HCT116 (cell line): Measurements from ENCODE around the gene CRTC3.

ENCODE experiments used
- CEBPB ChIP-seq: IDR thresholded peaks from 2 replicates; pipeline ENCODE4 v1.6.1; 2012; ENCODE audit warnings: low read depth
- EGR1 ChIP-seq: IDR thresholded peaks from 2 replicates; pipeline ENCODE4 v1.6.1; 2012; ENCODE audit warnings: low read depth
- EZH2 ChIP-seq: fragments of 200-600 bp; sonication (generic); IDR thresholded peaks from 2 replicates; pipeline ENCODE4 v1.6.1; 2017; ENCODE audit warnings: antibody characterized with exemption, mixed run types
- EZH2phosphoT487 ChIP-seq: fragments of 200-600 bp; IDR thresholded peaks from 2 replicates; pipeline ENCODE4 v1.6.1; 2018; ENCODE audit warnings: antibody characterized with exemption, borderline replicate concordance
- JUND ChIP-seq: IDR thresholded peaks from 2 replicates; pipeline ENCODE4 v1.6.1; 2012
- POLR2A ChIP-seq: IDR thresholded peaks from 2 replicates; pipeline ENCODE4 v1.7.0; 2011; ENCODE audit warnings: borderline replicate concordance; ENCODE audit not compliant: insufficient read depth, insufficient read length; ENCODE audit errors: extremely low read depth
- POLR2AphosphoS5 ChIP-seq: IDR thresholded peaks from 2 replicates; pipeline ENCODE4 v1.6.1; 2011; ENCODE audit warnings: mild to moderate bottlenecking, low read depth, low read length, moderate library complexity
- RAD21 ChIP-seq: IDR thresholded peaks from 2 replicates; pipeline ENCODE4 v1.6.1; 2012; ENCODE audit warnings: low read depth, mild to moderate bottlenecking
- YY1 ChIP-seq: IDR thresholded peaks from 2 replicates; pipeline ENCODE4 v1.6.1; 2011; ENCODE audit warnings: low read length, low read depth, moderate library complexity, mild to moderate bottlenecking; ENCODE audit not compliant: insufficient replicate concordance; ENCODE audit errors: extremely low read depth
- TF ChIP-seq, protein P1 (sequence below), 3 experiments: fragments of 200-600 bp in 1 of 3; sonication (generic) in 1 of 3; IDR thresholded peaks in 2 of 3; conservative IDR thresholded peaks in 1 of 3; 2 replicates each; pipeline ENCODE4 v1.5.1; 2012 to 2017; ENCODE audit warnings: low read depth in 2 of 3, low read length in 2 of 3, antibody characterized with exemption in 1 of 3, borderline replicate concordance in 1 of 3, control low read depth in 1 of 3, mild to moderate bottlenecking in 1 of 3, mixed read lengths in 1 of 3, mixed run types in 1 of 3, moderate library complexity in 1 of 3; ENCODE audit not compliant: insufficient read depth in 1 of 3
- TF ChIP-seq, protein P2 (sequence below): IDR thresholded peaks from 2 replicates; pipeline ENCODE4 v1.6.1; 2012
- TF ChIP-seq, protein P3 (sequence below): IDR thresholded peaks from 2 replicates; pipeline ENCODE4 v1.6.1; 2011; ENCODE audit warnings: mild to moderate bottlenecking, low read length, moderate library complexity; ENCODE audit not compliant: insufficient replicate concordance; ENCODE audit errors: extremely low read depth

DNA sequence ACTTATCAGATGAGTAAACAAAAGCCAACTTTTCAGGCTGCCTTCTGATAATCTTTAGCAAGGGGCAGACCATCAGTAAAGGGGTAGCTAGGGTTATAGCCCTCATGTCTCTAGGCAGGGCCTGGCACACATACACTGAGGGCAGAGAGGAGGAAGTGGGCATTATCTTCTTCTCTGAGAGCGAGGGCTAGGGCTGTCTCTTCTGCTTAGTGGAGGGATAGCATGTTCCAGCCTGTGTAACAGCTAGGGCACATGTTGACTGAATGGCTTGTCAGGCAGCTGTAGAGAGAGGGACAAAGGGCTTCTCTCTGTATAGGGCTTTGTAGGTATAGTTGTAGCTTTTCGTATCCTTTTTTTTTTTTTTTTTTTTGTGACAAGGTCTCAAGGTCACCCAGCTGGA lies 17.8 kb downstream of the CRTC3 start:
- TF ChIP-seq POLR2A (no peak), EZH2 (no peak), RAD21 (no peak), POLR2AphosphoS5 (no peak), EZH2phosphoT487 (no peak), EGR1 (no peak), CEBPB (no peak), JUND (no peak), YY1 (no peak)
- TF ChIP-seq, protein P1, sequence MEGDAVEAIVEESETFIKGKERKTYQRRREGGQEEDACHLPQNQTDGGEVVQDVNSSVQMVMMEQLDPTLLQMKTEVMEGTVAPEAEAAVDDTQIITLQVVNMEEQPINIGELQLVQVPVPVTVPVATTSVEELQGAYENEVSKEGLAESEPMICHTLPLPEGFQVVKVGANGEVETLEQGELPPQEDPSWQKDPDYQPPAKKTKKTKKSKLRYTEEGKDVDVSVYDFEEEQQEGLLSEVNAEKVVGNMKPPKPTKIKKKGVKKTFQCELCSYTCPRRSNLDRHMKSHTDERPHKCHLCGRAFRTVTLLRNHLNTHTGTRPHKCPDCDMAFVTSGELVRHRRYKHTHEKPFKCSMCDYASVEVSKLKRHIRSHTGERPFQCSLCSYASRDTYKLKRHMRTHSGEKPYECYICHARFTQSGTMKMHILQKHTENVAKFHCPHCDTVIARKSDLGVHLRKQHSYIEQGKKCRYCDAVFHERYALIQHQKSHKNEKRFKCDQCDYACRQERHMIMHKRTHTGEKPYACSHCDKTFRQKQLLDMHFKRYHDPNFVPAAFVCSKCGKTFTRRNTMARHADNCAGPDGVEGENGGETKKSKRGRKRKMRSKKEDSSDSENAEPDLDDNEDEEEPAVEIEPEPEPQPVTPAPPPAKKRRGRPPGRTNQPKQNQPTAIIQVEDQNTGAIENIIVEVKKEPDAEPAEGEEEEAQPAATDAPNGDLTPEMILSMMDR (IDR thresholded peaks at IDR 0.05 in 2 of 3, conservative IDR thresholded peaks at IDR 0.05 in 1 of 3; ENCODE audit: borderline replicate concordance in 1 of 3, insufficient read depth in 1 of 3, low read depth in 2 of 3, low read length in 2 of 3): no peak
- TF ChIP-seq, protein P2, sequence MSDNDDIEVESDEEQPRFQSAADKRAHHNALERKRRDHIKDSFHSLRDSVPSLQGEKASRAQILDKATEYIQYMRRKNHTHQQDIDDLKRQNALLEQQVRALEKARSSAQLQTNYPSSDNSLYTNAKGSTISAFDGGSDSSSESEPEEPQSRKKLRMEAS: no peak
- TF ChIP-seq, protein P3, sequence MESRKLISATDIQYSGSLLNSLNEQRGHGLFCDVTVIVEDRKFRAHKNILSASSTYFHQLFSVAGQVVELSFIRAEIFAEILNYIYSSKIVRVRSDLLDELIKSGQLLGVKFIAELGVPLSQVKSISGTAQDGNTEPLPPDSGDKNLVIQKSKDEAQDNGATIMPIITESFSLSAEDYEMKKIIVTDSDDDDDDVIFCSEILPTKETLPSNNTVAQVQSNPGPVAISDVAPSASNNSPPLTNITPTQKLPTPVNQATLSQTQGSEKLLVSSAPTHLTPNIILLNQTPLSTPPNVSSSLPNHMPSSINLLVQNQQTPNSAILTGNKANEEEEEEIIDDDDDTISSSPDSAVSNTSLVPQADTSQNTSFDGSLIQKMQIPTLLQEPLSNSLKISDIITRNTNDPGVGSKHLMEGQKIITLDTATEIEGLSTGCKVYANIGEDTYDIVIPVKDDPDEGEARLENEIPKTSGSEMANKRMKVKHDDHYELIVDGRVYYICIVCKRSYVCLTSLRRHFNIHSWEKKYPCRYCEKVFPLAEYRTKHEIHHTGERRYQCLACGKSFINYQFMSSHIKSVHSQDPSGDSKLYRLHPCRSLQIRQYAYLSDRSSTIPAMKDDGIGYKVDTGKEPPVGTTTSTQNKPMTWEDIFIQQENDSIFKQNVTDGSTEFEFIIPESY: no peak
